GM12872 (cell line): Measurements from ENCODE around the gene CCDC57.
A peak's percentile ranks its signal among the peaks of the same experiment; 100 is the strongest.

Experiments
- CTCF ChIP-seq: IDR thresholded peaks from 3 replicates; pipeline ENCODE4 v1.5.1; 2011; ENCODE audit warnings: low read depth, mild to moderate bottlenecking, low read length, moderate library complexity; ENCODE audit not compliant: insufficient read depth

The CCDC57 gene

GRCh38 chr17:82238472-82239201 is 26.0 kb upstream of the CCDC57 start:
- TF ChIP-seq CTCF, result no peak

GRCh38 chr17:82237746-82238471 is 25.3 kb upstream of the CCDC57 start:
- TF ChIP-seq CTCF, result no peak

- TF ChIP-seq CTCF, result no peak
These were observed 24.6 kb upstream of the CCDC57 start for GRCh38 chr17:82237083-82237745.

GRCh38 chr17:82236142-82236971 is 23.7 kb upstream of the CCDC57 start:
- peak; percentile 89 for TF ChIP-seq CTCF

- TF ChIP-seq CTCF, result no peak
These were observed 23.1 kb upstream of the CCDC57 start for GRCh38 chr17:82235775-82236141.

- TF ChIP-seq CTCF, result no peak
These were observed 22.6 kb upstream of the CCDC57 start for GRCh38 chr17:82235056-82235774.
